ENCODE measurements around the gene KRT82. TPM values are rescaled to one million over a fixed set of nuclear protein-coding genes. Genes with fewer than 3 reads are reported as not detected.

Gene KRT82
- total RNA-seq, 1 experiment from 2014 or later, result not detected

- H3K36me3 Mint-ChIP-seq (ENCODE audit: insufficient read depth in 1 of 3, low read depth in 3 of 3), result no peaks in the 10 kb centered on the region
- Histone ChIP-seq H3K4me1 (ENCODE audit: insufficient read depth, low read length) (no peaks in the 10 kb centered on the region), H4K5ac (ENCODE audit: insufficient read length, low read depth, low read length) (no peak overlapping the region), H4K91ac (ENCODE audit: insufficient read length, low read depth, low read length) (no peak overlapping the region), H2BK120ac (ENCODE audit: low read depth, low read length, poor library complexity, severe bottlenecking) (no peak overlapping the region), H3K27me3 (ENCODE audit: insufficient read depth, low read length) (no peaks in the 10 kb centered on the region), H3K27ac (ENCODE audit: insufficient read length, low read depth, low read length) (no peak overlapping the region), H2BK20ac (ENCODE audit: low read depth, low read length, poor library complexity, severe bottlenecking) (no peak overlapping the region), H3K4ac (ENCODE audit: low read depth, low read length) (no peak overlapping the region), H2BK15ac (ENCODE audit: low read depth, low read length) (no peak overlapping the region), H3K18ac (ENCODE audit: insufficient read length, low read depth, low read length) (no peak overlapping the region), H2AFZ (ENCODE audit: low read length) (no peak overlapping the region), H3K79me2 (ENCODE audit: insufficient read depth, low read length) (no peaks in the 10 kb centered on the region), H3K23ac (ENCODE audit: insufficient read length, low read depth, low read length) (no peak overlapping the region), H3T11ph (ENCODE audit: low read length) (no peak overlapping the region), H3K14ac (ENCODE audit: insufficient read depth, low read length) (no peak overlapping the region), H3K9ac (ENCODE audit: extremely low read depth, insufficient read length, low read length) (no peak overlapping the region), H4K20me1 (ENCODE audit: control insufficient read depth, insufficient read depth, insufficient read length) (no peaks in the 10 kb centered on the region), H3K9me3 (ENCODE audit: control insufficient read depth, low read depth, low read length) (no peaks in the 10 kb centered on the region), H2AK5ac (ENCODE audit: insufficient read length, low read length) (no peak overlapping the region), H3K4me2 (ENCODE audit: insufficient read depth, insufficient read length, low read length) (no peak overlapping the region), H3K79me1 (ENCODE audit: insufficient read depth, low read depth, low read length, poor library complexity, severe bottlenecking) (no peaks in the 10 kb centered on the region), H2BK12ac (ENCODE audit: insufficient read length, low read depth, low read length) (no peak overlapping the region), H4K8ac (replicated peaks; ENCODE audit: insufficient read length, low read depth, low read length) (no peak overlapping the region), H3K56ac (ENCODE audit: insufficient read length, low read depth, low read length) (no peak overlapping the region), H2BK5ac (ENCODE audit: insufficient read length, low read length) (no peak overlapping the region), H3K23me2 (ENCODE audit: insufficient read length, low read depth, low read length, poor library complexity, severe bottlenecking) (no peaks in the 10 kb centered on the region)
- WGBS (ENCODE audit: extremely low coverage, insufficient read length, low lambda C conversion rate), result no CpG with 5 or more reads among the region's 11 CpGs
- no peaks in the 10 kb centered on the region; a peak in 1 of 5 replicates for H3K9me3 Mint-ChIP-seq
- H3K27ac Mint-ChIP-seq, result no peak overlapping the region
- peaks cover 7% of the 10 kb centered on the region for H3K27me3 Mint-ChIP-seq (ENCODE audit: low read depth)
- H3K4me1 Mint-ChIP-seq, result peaks cover 3 to 9% of the 10 kb centered on the region in 2 experiments; a peak in 3 of 4 replicates
- peak; percentile 73 for DNase-seq
- no peak overlapping the region for H3K4me3 Mint-ChIP-seq
- peak; percentile 73 for TF ChIP-seq CTCF (conservative IDR thresholded peaks at IDR 0.05)
These were observed 43.9 kb downstream of the KRT82 start for GRCh38 chr12:52362118-52362726.
